MCF 10A (cell line): ENCODE results near the gene PRKN. TPM values are rescaled to one million over a fixed set of nuclear protein-coding genes. Genes with fewer than 3 reads are reported as not detected.

ENCODE experiments used
- BruUV-seq: library from RNA; stranded (reverse); fragments of 400-500 nt; replicated peaks from 2 replicates; lab custom pipeline; 2021; lab: Mats Ljungman, UMichigan
- CTCF ChIA-PET: fragments of 300-600 bp; sonication (Branson Sonifier 250); formaldehyde crosslinking; extraction: SDS; loops from one replicate; lab custom pipeline; 2021; ENCODE audit warnings: antibody characterized with exemption, inconsistent platforms; lab: Yijun Ruan, JAX
- POLR2A ChIA-PET: fragments of 300-600, 350-650 bp; sonication (Branson Sonifier 250); formaldehyde crosslinking; extraction: SDS; loops from one replicate; lab custom pipeline; 2020; ENCODE audit warnings: antibody characterized with exemption, inconsistent platforms; lab: Yijun Ruan, JAX
- DNase-seq: peaks from one replicate; pipeline ENCODE4 v3.0.0-alpha.2; 2018; ENCODE audit not compliant: unreplicated experiment
- H3K27ac Mint-ChIP-seq: one replicate; pipeline ENCODE4 v1.8.0; 2022; ENCODE audit warnings: mild to moderate bottlenecking, low read depth, mixed read lengths; ENCODE audit not compliant: unreplicated experiment
- H3K27me3 Mint-ChIP-seq: one replicate; pipeline ENCODE4 v1.8.0; 2022; ENCODE audit warnings: mixed read lengths; ENCODE audit not compliant: insufficient read depth, unreplicated experiment
- H3K36me3 Mint-ChIP-seq: one replicate; pipeline ENCODE4 v1.8.0; 2022; ENCODE audit warnings: mild to moderate bottlenecking, moderate library complexity, mixed read lengths; ENCODE audit not compliant: insufficient read depth, unreplicated experiment
- H3K4me1 Mint-ChIP-seq: one replicate; pipeline ENCODE4 v1.8.0; 2022; ENCODE audit warnings: mixed read lengths; ENCODE audit not compliant: insufficient read depth, unreplicated experiment
- H3K4me3 Mint-ChIP-seq: one replicate; pipeline ENCODE4 v1.8.0; 2022; ENCODE audit warnings: mild to moderate bottlenecking, moderate library complexity, mixed read lengths; ENCODE audit not compliant: unreplicated experiment
- H3K9me3 Mint-ChIP-seq: one replicate; pipeline ENCODE4 v1.8.0; 2022; ENCODE audit warnings: mixed read lengths; ENCODE audit not compliant: unreplicated experiment
- intact Hi-C: fragments of 100-400 bp; cut with micrococcal nuclease; formaldehyde crosslinking; loops from 2 replicates; pipeline ENCODE4 v1.14.1; 2022
- total RNA-seq: library from RNA; stranded (reverse); gene quantifications from 2 replicates; pipeline ENCODE4 v1.2.3, GENCODE V29; 2022
- TF ChIP-seq, protein P1 (sequence below): fragments of 200-600 bp; IDR thresholded peaks from one replicate; pipeline ENCODE4 v1.8.0; 2022; ENCODE audit warnings: antibody characterized with exemption, mild to moderate bottlenecking; ENCODE audit not compliant: unreplicated experiment

The PRKN gene
- total RNA-seq, 1 experiment from 2014 or later: 2.5 TPM

GRCh38 chr6:161452241-161452640 lies 1275.3 kb downstream of the PRKN start:
- POLR2A ChIA-PET: no interaction called here
- CTCF ChIA-PET: interaction anchor here (1.3 kb wide), 1 partner anchor 13 kb away, joined by 3 read pairs; no protein-coding TSS in a partner anchor
- Mint-ChIP-seq H3K4me1 (no peaks in the 10 kb centered on the region), H3K4me3 (no peak overlapping the region), H3K9me3 (no peaks in the 10 kb centered on the region), H3K27ac (no peak overlapping the region), H3K36me3 (no peaks in the 10 kb centered on the region), H3K27me3 (no peaks in the 10 kb centered on the region)
- TF ChIP-seq, protein P1, sequence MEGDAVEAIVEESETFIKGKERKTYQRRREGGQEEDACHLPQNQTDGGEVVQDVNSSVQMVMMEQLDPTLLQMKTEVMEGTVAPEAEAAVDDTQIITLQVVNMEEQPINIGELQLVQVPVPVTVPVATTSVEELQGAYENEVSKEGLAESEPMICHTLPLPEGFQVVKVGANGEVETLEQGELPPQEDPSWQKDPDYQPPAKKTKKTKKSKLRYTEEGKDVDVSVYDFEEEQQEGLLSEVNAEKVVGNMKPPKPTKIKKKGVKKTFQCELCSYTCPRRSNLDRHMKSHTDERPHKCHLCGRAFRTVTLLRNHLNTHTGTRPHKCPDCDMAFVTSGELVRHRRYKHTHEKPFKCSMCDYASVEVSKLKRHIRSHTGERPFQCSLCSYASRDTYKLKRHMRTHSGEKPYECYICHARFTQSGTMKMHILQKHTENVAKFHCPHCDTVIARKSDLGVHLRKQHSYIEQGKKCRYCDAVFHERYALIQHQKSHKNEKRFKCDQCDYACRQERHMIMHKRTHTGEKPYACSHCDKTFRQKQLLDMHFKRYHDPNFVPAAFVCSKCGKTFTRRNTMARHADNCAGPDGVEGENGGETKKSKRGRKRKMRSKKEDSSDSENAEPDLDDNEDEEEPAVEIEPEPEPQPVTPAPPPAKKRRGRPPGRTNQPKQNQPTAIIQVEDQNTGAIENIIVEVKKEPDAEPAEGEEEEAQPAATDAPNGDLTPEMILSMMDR: no peak
- no TSS peak for BruUV-seq
- intact Hi-C loops: no loop called here
- no peak for DNase-seq

DNA sequence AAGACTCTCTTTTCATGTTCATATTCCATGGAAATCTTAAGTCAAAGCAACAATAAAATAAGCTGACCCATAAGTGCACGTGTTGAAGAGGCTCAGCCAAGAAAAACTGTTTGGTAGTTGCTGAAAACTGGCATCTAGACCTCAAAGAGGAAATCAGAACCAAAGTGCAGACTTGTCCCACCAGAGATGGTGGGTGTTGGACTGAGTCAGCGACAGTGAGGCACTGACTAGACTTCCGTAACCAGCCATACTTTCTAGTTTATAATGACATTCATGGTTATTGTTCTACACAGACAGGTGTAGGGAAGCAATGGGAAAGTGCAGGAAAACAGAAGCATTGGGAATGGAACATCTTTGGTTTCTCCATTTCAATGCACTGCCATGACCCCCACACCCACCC lies 1278.0 kb downstream of the PRKN start:
- no peak overlapping the region for H3K27ac Mint-ChIP-seq
- ChIA-PET CTCF (interaction anchor here (0.8 kb wide), 1 partner anchor 716 kb away, joined by 5 read pairs; no protein-coding TSS in a partner anchor), POLR2A (no interaction called here)
- BruUV-seq: no TSS peak
- no peaks in the 10 kb centered on the region for H3K9me3 Mint-ChIP-seq
- no peak overlapping the region for H3K4me3 Mint-ChIP-seq
- H3K36me3 Mint-ChIP-seq: no peaks in the 10 kb centered on the region
- no peaks in the 10 kb centered on the region for H3K27me3 Mint-ChIP-seq
- TF ChIP-seq, protein P1: no peak
- no peaks in the 10 kb centered on the region for H3K4me1 Mint-ChIP-seq
- no peak for DNase-seq
- intact Hi-C loops: no loop called here

- intact Hi-C loops: no loop called here
- ChIA-PET CTCF (interaction anchor here (0.6 to 1.2 kb wide), 3 partner anchors 18 to 41 kb away, joined by 3 to 4 read pairs (median 3); no protein-coding TSS in a partner anchor), POLR2A (no interaction called here)
Measured at GRCh38 chr6:161446949-161447348, 1280.6 kb downstream of the PRKN start.

DNA sequence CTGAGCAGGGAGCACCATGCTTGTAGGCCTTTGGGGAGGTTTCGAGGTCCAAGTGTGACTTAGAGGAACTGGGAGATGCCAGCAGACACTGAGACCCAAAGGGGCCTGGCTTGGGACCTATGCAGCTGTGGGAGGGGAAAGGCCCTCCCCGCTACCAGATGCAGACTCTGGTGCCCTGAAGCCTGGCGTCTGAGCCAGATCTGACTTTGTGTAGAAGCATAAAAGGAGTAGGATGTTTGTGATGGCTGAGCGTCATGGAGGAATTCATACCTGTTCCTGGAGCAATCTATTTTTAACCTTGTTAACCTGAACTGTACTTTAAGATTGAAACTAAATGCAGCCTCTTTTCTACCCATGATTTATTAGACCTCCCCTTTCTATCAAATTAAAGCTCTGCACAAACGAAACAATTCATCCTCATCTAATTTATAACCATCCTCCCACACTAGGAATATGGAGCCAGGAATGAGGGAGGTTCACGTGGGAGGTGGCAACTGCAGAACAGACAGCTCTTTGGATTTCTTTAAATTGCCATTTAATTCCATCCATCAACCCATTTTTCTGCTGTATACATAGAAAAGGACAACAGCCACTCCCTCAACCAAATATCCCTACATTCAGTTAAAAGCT lies 1281.2 kb downstream of the PRKN start:
- CTCF ChIA-PET: interaction anchor here (0.6 to 1.2 kb wide), 4 partner anchors 18 to 321 kb away, joined by 3 to 4 read pairs (median 4); no protein-coding TSS in a partner anchor
- H3K4me3 Mint-ChIP-seq: no peak overlapping the region
- H3K27me3 Mint-ChIP-seq: no peaks in the 10 kb centered on the region
- no TSS peak for BruUV-seq
- DNase-seq: no peak
- H3K9me3 Mint-ChIP-seq: no peaks in the 10 kb centered on the region
- no peaks in the 10 kb centered on the region for H3K4me1 Mint-ChIP-seq
- TF ChIP-seq, protein P1: no peak
- H3K36me3 Mint-ChIP-seq: no peaks in the 10 kb centered on the region
- intact Hi-C loops: no loop called here
- H3K27ac Mint-ChIP-seq: no peak overlapping the region
- POLR2A ChIA-PET: no interaction called here

More at GRCh38 chr6:161446949-161447348, 1280.6 kb downstream of the PRKN start:
- H3K27me3 Mint-ChIP-seq: no peaks in the 10 kb centered on the region
- H3K36me3 Mint-ChIP-seq: no peaks in the 10 kb centered on the region
- DNase-seq: no peak
- H3K4me3 Mint-ChIP-seq: no peak overlapping the region
- no peaks in the 10 kb centered on the region for H3K9me3 Mint-ChIP-seq
- no peaks in the 10 kb centered on the region for H3K4me1 Mint-ChIP-seq
- H3K27ac Mint-ChIP-seq: no peak overlapping the region
- no TSS peak for BruUV-seq
- TF ChIP-seq, protein P1: no peak
